GM23338 (cell line): ENCODE results near the gene ZSWIM9. TPM values are rescaled to one million over a fixed set of nuclear protein-coding genes. Genes with fewer than 3 reads are reported as not detected.
A peak's percentile ranks its signal among the peaks of the same experiment; 100 is the strongest.

Source experiments
- ATAC-seq: fragments of 200-7000 bp; cut with Tn5 transposase; 3 replicates; pipeline ENCODE4 v1.9.1; 2020
- DNase-seq: peaks from one replicate; pipeline ENCODE4 v3.0.0-alpha.2; 2015; ENCODE audit warnings: low spot score
- H2AFZ ChIP-seq: fragments of 200-600 bp; sonication (generic); 2 replicates; pipeline ENCODE4 v1.8.0; 2016; ENCODE audit warnings: antibody characterized with exemption, mild to moderate bottlenecking, moderate library complexity
- H3F3A ChIP-seq: fragments of 200-600 bp; sonication (generic); replicated peaks from 2 replicates; pipeline ENCODE4 v1.8.0; 2017; ENCODE audit warnings: antibody characterized with exemption, mixed run types, low read depth
- H3K27ac ChIP-seq: fragments of 200-600 bp; sonication (generic); 2 replicates; pipeline ENCODE4 v1.6.1; 2016; ENCODE audit warnings: low read depth
- H3K27me3 ChIP-seq: fragments of 200-600 bp; sonication (generic); 2 replicates; pipeline ENCODE4 v1.8.0; 2016; ENCODE audit warnings: mild to moderate bottlenecking, mixed run types, moderate library complexity; ENCODE audit not compliant: insufficient read depth
- H3K36me3 ChIP-seq: fragments of 200-600 bp; sonication (generic); 2 replicates; pipeline ENCODE4 v1.8.0; 2016; ENCODE audit warnings: mild to moderate bottlenecking; ENCODE audit not compliant: insufficient read depth
- H3K4me1 ChIP-seq: fragments of 200-600 bp; sonication (generic); 2 replicates; pipeline ENCODE4 v1.8.0; 2016; ENCODE audit warnings: mild to moderate bottlenecking, moderate library complexity; ENCODE audit not compliant: insufficient read depth
- H3K4me2 ChIP-seq: fragments of 200-600 bp; sonication (generic); 2 replicates; pipeline ENCODE4 v1.7.1; 2017; ENCODE audit warnings: mixed run types
- H3K4me3 ChIP-seq: fragments of 200-600 bp; sonication (generic); 2 replicates; pipeline ENCODE4 v1.6.1; 2016; ENCODE audit warnings: mixed run types
- H3K79me2 ChIP-seq: fragments of 200-600 bp; sonication (generic); replicated peaks from 2 replicates; pipeline ENCODE4 v1.8.0; 2017; ENCODE audit warnings: mild to moderate bottlenecking; ENCODE audit not compliant: insufficient read depth
- H3K9me2 ChIP-seq: fragments of 200-600 bp; sonication (generic); 2 replicates; pipeline ENCODE4 v1.8.0; 2017; ENCODE audit not compliant: insufficient read depth
- H4K20me1 ChIP-seq: fragments of 200-600 bp; sonication (generic); replicated peaks from 2 replicates; pipeline ENCODE4 v1.8.0; 2017; ENCODE audit warnings: mild to moderate bottlenecking; ENCODE audit not compliant: insufficient read depth
- H3K27ac Mint-ChIP-seq: 2 replicates; pipeline ENCODE4 v1.8.0; 2020; ENCODE audit warnings: inconsistent platforms, mild to moderate bottlenecking, moderate library complexity, mixed read lengths
- H3K27me3 Mint-ChIP-seq: 3 replicates; pipeline ENCODE4 v1.8.0; 2022; ENCODE audit warnings: low read depth, mild to moderate bottlenecking, moderate library complexity, mixed read lengths, inconsistent platforms; ENCODE audit not compliant: insufficient read depth, poor library complexity
- H3K36me3 Mint-ChIP-seq: 3 replicates; pipeline ENCODE4 v1.8.0; 2021; ENCODE audit warnings: low read depth, mild to moderate bottlenecking, inconsistent platforms, moderate library complexity, mixed read lengths
- H3K4me1 Mint-ChIP-seq: 3 replicates; pipeline ENCODE4 v1.8.0; 2020; ENCODE audit warnings: mild to moderate bottlenecking, inconsistent platforms, mixed read lengths
- H3K4me3 Mint-ChIP-seq: 3 replicates; pipeline ENCODE4 v1.8.0; 2021; ENCODE audit warnings: moderate library complexity, mild to moderate bottlenecking, inconsistent platforms, mixed read lengths
- H3K9me3 Mint-ChIP-seq: 3 replicates; pipeline ENCODE4 v1.8.0; 2020; ENCODE audit warnings: moderate library complexity, mild to moderate bottlenecking, inconsistent platforms, mixed read lengths
- CREB1 ChIP-seq: fragments of 250-450 bp; sonication (Bioruptor Pico); IDR thresholded peaks from 2 replicates; pipeline ENCODE4 v1.5.0; 2020; ENCODE audit warnings: low read depth, mild to moderate bottlenecking, moderate library complexity
- EZH2 ChIP-seq: fragments of 200-600 bp; sonication (generic); IDR thresholded peaks from one replicate; pipeline ENCODE4 v1.8.0; 2017; ENCODE audit warnings: antibody characterized with exemption, mild to moderate bottlenecking, low read depth; ENCODE audit not compliant: unreplicated experiment
- EZH2phosphoT487 ChIP-seq: fragments of 200-600 bp; sonication (generic); IDR thresholded peaks from one replicate; pipeline ENCODE4 v1.8.1; 2018; ENCODE audit warnings: antibody characterized with exemption; ENCODE audit not compliant: unreplicated experiment
- NANOG ChIP-seq: IDR thresholded peaks from 2 replicates; pipeline ENCODE4 v1.6.1; 2016; ENCODE audit warnings: antibody characterized with exemption, borderline replicate concordance
- POLR2AphosphoS5 ChIP-seq: IDR thresholded peaks from 2 replicates; pipeline ENCODE4 v1.6.1; 2016; ENCODE audit warnings: antibody characterized with exemption, low read depth
- STAT1 ChIP-seq: IDR thresholded peaks from one replicate; pipeline ENCODE4 v1.6.1; 2016; ENCODE audit warnings: antibody characterized with exemption; ENCODE audit not compliant: unreplicated experiment
- ZNF114 ChIP-seq: fragments of 250-450 bp; sonication (Bioruptor Pico); IDR thresholded peaks from 2 replicates; pipeline ENCODE4 v1.5.0; 2020; ENCODE audit warnings: mild to moderate bottlenecking, moderate library complexity
- ZNF331 ChIP-seq: fragments of 250-450 bp; sonication (Bioruptor Pico); IDR thresholded peaks from 2 replicates; pipeline ENCODE4 v1.5.0; 2020; ENCODE audit warnings: low read depth, mild to moderate bottlenecking, moderate library complexity
- polyA plus RNA-seq: library from polyadenylated mRNA; unstranded; fragments of >200 nt; fragmentation: Nextera tagmentation; extraction: Ambion mirVana; gene quantifications from 2 replicates; pipeline ENCODE4 v1.2.1, GENCODE V29; 2016
- total RNA-seq: library from RNA; depleted of rRNA; stranded (reverse); fragments of >200 nt; shearing (Covaris generic); gene quantifications from 2 replicates; pipeline ENCODE4 v1.2.3, GENCODE V29; 2014
- TF ChIP-seq, protein P1 (sequence below): IDR thresholded peaks from 2 replicates; pipeline ENCODE4 v1.6.1; 2016; ENCODE audit warnings: antibody characterized with exemption
- TF ChIP-seq, protein P2 (sequence below): IDR thresholded peaks from one replicate; pipeline ENCODE4 v1.6.1; 2018; ENCODE audit warnings: antibody characterized with exemption; ENCODE audit not compliant: unreplicated experiment
- TF ChIP-seq, protein P3 (sequence below): fragments of 250-450 bp; sonication (Bioruptor Pico); IDR thresholded peaks from 2 replicates; pipeline ENCODE4 v1.5.0; 2020; ENCODE audit warnings: mild to moderate bottlenecking, moderate library complexity
- TF ChIP-seq, protein P4 (sequence below), 2 experiments: fragments of 200-600 bp in 1 of 2; sonication (generic) in 1 of 2; conservative IDR thresholded peaks; 2 replicates each; pipeline versions ENCODE4 v1.5.1 to v1.6.1; 2016 to 2017; ENCODE audit warnings: antibody characterized with exemption in 2 of 2, low read depth in 2 of 2, mild to moderate bottlenecking in 2 of 2, moderate library complexity in 1 of 2

ZSWIM9 gene
- total and polyA plus RNA-seq, 2 experiments from 2014 or later: 2.9 to 9.1 TPM

DNA sequence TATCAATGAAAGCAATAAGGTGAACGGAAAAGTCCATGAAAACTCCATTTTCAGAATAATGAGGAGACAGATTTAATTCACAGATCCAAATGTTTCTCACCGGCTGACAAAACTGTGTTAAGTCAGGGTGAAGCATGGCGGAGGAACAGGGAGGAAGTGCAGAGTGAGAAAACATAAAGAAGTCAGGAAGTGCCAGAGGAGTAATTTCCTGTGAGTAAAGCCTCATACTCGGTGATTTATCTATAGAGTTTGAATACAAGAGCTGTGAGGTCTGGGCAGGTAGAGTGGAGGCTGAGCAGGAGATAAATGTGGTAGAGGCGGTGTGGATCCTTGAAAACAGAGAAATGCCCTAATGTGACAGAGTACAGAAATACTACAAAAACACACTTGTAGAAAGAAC lies 73.8 kb downstream of the ZSWIM9 start:
- H4K20me1 ChIP-seq: no peaks in the 10 kb centered on the region; the same call in 1 of the 2 replicates
- Mint-ChIP-seq H3K9me3 (no peaks in the 10 kb centered on the region), H3K4me1 (peaks cover 5% of the 10 kb centered on the region), H3K27ac (peak overlapping the region; percentile 17), H3K36me3 (peaks cover 23% of the 10 kb centered on the region), H3K4me3 (no peak overlapping the region), H3K27me3 (no peaks in the 10 kb centered on the region)
- no peak overlapping the region for H3K4me2 ChIP-seq
- H3F3A ChIP-seq: no peaks in the 10 kb centered on the region
- TF ChIP-seq, protein P1, sequence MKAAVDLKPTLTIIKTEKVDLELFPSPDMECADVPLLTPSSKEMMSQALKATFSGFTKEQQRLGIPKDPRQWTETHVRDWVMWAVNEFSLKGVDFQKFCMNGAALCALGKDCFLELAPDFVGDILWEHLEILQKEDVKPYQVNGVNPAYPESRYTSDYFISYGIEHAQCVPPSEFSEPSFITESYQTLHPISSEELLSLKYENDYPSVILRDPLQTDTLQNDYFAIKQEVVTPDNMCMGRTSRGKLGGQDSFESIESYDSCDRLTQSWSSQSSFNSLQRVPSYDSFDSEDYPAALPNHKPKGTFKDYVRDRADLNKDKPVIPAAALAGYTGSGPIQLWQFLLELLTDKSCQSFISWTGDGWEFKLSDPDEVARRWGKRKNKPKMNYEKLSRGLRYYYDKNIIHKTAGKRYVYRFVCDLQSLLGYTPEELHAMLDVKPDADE: no peak
- no peak for TF ChIP-seq EZH2
- TF ChIP-seq, protein P2, sequence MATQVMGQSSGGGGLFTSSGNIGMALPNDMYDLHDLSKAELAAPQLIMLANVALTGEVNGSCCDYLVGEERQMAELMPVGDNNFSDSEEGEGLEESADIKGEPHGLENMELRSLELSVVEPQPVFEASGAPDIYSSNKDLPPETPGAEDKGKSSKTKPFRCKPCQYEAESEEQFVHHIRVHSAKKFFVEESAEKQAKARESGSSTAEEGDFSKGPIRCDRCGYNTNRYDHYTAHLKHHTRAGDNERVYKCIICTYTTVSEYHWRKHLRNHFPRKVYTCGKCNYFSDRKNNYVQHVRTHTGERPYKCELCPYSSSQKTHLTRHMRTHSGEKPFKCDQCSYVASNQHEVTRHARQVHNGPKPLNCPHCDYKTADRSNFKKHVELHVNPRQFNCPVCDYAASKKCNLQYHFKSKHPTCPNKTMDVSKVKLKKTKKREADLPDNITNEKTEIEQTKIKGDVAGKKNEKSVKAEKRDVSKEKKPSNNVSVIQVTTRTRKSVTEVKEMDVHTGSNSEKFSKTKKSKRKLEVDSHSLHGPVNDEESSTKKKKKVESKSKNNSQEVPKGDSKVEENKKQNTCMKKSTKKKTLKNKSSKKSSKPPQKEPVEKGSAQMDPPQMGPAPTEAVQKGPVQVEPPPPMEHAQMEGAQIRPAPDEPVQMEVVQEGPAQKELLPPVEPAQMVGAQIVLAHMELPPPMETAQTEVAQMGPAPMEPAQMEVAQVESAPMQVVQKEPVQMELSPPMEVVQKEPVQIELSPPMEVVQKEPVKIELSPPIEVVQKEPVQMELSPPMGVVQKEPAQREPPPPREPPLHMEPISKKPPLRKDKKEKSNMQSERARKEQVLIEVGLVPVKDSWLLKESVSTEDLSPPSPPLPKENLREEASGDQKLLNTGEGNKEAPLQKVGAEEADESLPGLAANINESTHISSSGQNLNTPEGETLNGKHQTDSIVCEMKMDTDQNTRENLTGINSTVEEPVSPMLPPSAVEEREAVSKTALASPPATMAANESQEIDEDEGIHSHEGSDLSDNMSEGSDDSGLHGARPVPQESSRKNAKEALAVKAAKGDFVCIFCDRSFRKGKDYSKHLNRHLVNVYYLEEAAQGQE: no peak
- no peak for TF ChIP-seq STAT1
- no peak for TF ChIP-seq POLR2AphosphoS5
- no peak for TF ChIP-seq CREB1 (CRISPR knock-in tag)
- TF ChIP-seq, protein P3, sequence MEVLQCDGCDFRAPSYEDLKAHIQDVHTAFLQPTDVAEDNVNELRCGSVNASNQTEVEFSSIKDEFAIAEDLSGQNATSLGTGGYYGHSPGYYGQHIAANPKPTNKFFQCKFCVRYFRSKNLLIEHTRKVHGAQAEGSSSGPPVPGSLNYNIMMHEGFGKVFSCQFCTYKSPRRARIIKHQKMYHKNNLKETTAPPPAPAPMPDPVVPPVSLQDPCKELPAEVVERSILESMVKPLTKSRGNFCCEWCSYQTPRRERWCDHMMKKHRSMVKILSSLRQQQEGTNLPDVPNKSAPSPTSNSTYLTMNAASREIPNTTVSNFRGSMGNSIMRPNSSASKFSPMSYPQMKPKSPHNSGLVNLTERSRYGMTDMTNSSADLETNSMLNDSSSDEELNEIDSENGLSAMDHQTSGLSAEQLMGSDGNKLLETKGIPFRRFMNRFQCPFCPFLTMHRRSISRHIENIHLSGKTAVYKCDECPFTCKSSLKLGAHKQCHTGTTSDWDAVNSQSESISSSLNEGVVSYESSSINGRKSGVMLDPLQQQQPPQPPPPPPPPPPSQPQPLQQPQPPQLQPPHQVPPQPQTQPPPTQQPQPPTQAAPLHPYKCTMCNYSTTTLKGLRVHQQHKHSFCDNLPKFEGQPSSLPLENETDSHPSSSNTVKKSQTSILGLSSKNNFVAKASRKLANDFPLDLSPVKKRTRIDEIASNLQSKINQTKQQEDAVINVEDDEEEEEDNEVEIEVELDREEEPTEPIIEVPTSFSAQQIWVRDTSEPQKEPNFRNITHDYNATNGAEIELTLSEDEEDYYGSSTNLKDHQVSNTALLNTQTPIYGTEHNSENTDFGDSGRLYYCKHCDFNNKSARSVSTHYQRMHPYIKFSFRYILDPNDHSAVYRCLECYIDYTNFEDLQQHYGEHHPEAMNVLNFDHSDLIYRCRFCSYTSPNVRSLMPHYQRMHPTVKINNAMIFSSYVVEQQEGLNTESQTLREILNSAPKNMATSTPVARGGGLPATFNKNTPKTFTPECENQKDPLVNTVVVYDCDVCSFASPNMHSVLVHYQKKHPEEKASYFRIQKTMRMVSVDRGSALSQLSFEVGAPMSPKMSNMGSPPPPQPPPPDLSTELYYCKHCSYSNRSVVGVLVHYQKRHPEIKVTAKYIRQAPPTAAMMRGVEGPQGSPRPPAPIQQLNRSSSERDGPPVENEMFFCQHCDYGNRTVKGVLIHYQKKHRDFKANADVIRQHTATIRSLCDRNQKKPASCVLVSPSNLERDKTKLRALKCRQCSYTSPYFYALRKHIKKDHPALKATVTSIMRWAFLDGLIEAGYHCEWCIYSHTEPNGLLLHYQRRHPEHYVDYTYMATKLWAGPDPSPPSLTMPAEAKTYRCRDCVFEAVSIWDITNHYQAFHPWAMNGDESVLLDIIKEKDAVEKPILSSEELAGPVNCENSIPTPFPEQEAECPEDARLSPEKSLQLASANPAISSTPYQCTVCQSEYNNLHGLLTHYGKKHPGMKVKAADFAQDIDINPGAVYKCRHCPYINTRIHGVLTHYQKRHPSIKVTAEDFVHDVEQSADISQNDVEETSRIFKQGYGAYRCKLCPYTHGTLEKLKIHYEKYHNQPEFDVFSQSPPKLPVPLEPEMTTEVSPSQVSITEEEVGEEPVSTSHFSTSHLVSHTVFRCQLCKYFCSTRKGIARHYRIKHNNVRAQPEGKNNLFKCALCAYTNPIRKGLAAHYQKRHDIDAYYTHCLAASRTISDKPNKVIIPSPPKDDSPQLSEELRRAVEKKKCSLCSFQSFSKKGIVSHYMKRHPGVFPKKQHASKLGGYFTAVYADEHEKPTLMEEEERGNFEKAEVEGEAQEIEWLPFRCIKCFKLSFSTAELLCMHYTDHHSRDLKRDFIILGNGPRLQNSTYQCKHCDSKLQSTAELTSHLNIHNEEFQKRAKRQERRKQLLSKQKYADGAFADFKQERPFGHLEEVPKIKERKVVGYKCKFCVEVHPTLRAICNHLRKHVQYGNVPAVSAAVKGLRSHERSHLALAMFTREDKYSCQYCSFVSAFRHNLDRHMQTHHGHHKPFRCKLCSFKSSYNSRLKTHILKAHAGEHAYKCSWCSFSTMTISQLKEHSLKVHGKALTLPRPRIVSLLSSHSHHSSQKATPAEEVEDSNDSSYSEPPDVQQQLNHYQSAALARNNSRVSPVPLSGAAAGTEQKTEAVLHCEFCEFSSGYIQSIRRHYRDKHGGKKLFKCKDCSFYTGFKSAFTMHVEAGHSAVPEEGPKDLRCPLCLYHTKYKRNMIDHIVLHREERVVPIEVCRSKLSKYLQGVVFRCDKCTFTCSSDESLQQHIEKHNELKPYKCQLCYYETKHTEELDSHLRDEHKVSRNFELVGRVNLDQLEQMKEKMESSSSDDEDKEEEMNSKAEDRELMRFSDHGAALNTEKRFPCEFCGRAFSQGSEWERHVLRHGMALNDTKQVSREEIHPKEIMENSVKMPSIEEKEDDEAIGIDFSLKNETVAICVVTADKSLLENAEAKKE (CRISPR knock-in tag): no peak
- no peak for TF ChIP-seq ZNF114
- no peak for TF ChIP-seq ZNF331 (CRISPR knock-in tag)
- no peak for TF ChIP-seq EZH2phosphoT487
- no peak for TF ChIP-seq NANOG
- TF ChIP-seq, protein P4, sequence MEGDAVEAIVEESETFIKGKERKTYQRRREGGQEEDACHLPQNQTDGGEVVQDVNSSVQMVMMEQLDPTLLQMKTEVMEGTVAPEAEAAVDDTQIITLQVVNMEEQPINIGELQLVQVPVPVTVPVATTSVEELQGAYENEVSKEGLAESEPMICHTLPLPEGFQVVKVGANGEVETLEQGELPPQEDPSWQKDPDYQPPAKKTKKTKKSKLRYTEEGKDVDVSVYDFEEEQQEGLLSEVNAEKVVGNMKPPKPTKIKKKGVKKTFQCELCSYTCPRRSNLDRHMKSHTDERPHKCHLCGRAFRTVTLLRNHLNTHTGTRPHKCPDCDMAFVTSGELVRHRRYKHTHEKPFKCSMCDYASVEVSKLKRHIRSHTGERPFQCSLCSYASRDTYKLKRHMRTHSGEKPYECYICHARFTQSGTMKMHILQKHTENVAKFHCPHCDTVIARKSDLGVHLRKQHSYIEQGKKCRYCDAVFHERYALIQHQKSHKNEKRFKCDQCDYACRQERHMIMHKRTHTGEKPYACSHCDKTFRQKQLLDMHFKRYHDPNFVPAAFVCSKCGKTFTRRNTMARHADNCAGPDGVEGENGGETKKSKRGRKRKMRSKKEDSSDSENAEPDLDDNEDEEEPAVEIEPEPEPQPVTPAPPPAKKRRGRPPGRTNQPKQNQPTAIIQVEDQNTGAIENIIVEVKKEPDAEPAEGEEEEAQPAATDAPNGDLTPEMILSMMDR (conservative IDR thresholded peaks at IDR 0.05; ENCODE audit: low read depth in 2 of 2): no peak
- no peaks in the 10 kb centered on the region for H3K9me2 ChIP-seq
- no peak overlapping the region for H3K27ac ChIP-seq
- peaks cover 4% of the 10 kb centered on the region for H3K36me3 ChIP-seq
- no peak overlapping the region for H2AFZ ChIP-seq
- no peak overlapping the region for H3K4me3 ChIP-seq
- DNase-seq: no peak
- no peak for ATAC-seq
- H3K4me1 ChIP-seq: no peaks in the 10 kb centered on the region; the same call in 1 of the 2 replicates
- H3K27me3 ChIP-seq: no peaks in the 10 kb centered on the region
- H3K79me2 ChIP-seq: no peaks in the 10 kb centered on the region
